Psoas muscle (tissue), 8 donors: ENCODE measurements around the gene DPY19L3. TPM values are rescaled to one million over a fixed set of nuclear protein-coding genes. Genes with fewer than 3 reads are reported as not detected.
"Not testable (repeated sequence)": the region's sequence is repeated elsewhere in the genome, so short reads cannot be mapped to it uniquely, and the experiment has no call there.

Experiments
- ATAC-seq, 4 donors: fragments of 200-7000 bp; cut with Tn5 transposase; one replicate each; pipeline ENCODE4 v1.9.1; 2020; ENCODE audit warnings: moderate library complexity in 3 of 4, mild to moderate bottlenecking in 2 of 4
- DNase-seq, 2 donors: peaks; one replicate each; pipeline ENCODE4 v3.0.0-alpha.2; 2020
- H3K27ac ChIP-seq: fragments of 200-600 bp; one replicate; pipeline ENCODE4 v1.8.0; 2022
- H3K27me3 ChIP-seq, 3 donors: fragments of 200-600 bp in 1 of 3; one replicate each; pipeline versions ENCODE4 v1.6.1 to v1.8.0; 2013 to 2022; ENCODE audit warnings: low read length in 2 of 3, mild to moderate bottlenecking in 2 of 3, moderate library complexity in 1 of 3; ENCODE audit not compliant: insufficient read depth in 3 of 3
- H3K36me3 ChIP-seq, 2 donors: fragments of 200-600 bp in 1 of 2; one replicate each; pipeline versions ENCODE4 v1.6.1 to v1.8.0; 2013 to 2022; ENCODE audit warnings: low read depth in 1 of 2, mild to moderate bottlenecking in 1 of 2, moderate library complexity in 1 of 2; ENCODE audit not compliant: insufficient read depth in 1 of 2
- H3K4me1 ChIP-seq: fragments of 200-600 bp; one replicate; pipeline ENCODE4 v1.8.0; 2022
- H3K4me3 ChIP-seq: fragments of 200-600 bp; one replicate; pipeline ENCODE4 v1.8.0; 2022; ENCODE audit warnings: mild to moderate bottlenecking
- H3K9me3 ChIP-seq: fragments of 200-600 bp; one replicate; pipeline ENCODE4 v1.8.0; 2022
- WGBS, 3 donors: extraction: QIAGEN DNeasy Blood & Tissue Kit; methylation state at CpG; one replicate each; pipeline versions ENCODE4 v1.1.6 to v1.1.7; 2013; 5-methylcytosine and 5-hydroxymethylcytosine counted together
- intact Hi-C, 2 donors: fragments of 100-400 bp; cut with DNase I; formaldehyde crosslinking; loops; one replicate each; pipeline versions ENCODE4 v1.11.0 to v1.14.2; 2022
- polyA plus RNA-seq, 3 donors: library from polyadenylated mRNA; stranded (reverse); fragments of 200-250 nt; gene quantifications; one replicate each; pipeline ENCODE4 v1.2.3, GENCODE V29; 2013
- total RNA-seq, 4 donors: library from RNA; stranded (reverse); fragmentation: NEBNext Ultra II Directional in 2 of 4; extraction: Animal tissue kit (Norgen Biotek cat#: 25700) in 2 of 4; gene quantifications; one replicate each; pipeline versions ENCODE4 v1.2.1 to v1.2.4, GENCODE V29; 2021 to 2023
- TF ChIP-seq, protein P1 (sequence below): fragments of 200-600 bp; IDR thresholded peaks from one replicate; pipeline ENCODE4 v1.8.0; 2022; ENCODE audit warnings: antibody characterized with exemption
- donor health status: healthy with polysubstance abuse.
- donor health status: DM: no; HTN: no; CAD: no; lungs with moderate emphysema.
- donor health status: Bipolar disorder and iron deficiency.
- donor health status: healthy.
- donor health status: DM: yes; HTN: yes; CAD: no.
- donor health status: DM: no; HTN: no; CAD: no.
- donor health status: DM: no; HTN: no; CAD: no.
- donor health status: DM: yes; HTN: yes; CAD: no.

The DPY19L3 gene
- total and polyA plus RNA-seq, 7 donors, result 1.6 to 4.8 (median 3.7) TPM

GRCh38 chr19:32372726-32373517 is 32.6 kb upstream of the DPY19L3 start:
- TF ChIP-seq, protein P1, sequence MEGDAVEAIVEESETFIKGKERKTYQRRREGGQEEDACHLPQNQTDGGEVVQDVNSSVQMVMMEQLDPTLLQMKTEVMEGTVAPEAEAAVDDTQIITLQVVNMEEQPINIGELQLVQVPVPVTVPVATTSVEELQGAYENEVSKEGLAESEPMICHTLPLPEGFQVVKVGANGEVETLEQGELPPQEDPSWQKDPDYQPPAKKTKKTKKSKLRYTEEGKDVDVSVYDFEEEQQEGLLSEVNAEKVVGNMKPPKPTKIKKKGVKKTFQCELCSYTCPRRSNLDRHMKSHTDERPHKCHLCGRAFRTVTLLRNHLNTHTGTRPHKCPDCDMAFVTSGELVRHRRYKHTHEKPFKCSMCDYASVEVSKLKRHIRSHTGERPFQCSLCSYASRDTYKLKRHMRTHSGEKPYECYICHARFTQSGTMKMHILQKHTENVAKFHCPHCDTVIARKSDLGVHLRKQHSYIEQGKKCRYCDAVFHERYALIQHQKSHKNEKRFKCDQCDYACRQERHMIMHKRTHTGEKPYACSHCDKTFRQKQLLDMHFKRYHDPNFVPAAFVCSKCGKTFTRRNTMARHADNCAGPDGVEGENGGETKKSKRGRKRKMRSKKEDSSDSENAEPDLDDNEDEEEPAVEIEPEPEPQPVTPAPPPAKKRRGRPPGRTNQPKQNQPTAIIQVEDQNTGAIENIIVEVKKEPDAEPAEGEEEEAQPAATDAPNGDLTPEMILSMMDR, result no peak
- WGBS, 3 donors, result 55 to 72% (median 66%) methylated on average over 7 of the region's 7 CpGs
- Histone ChIP-seq H3K4me3 (peak overlapping the region; percentile 17), H3K4me1 (peaks cover 29% of the 10 kb centered on the region), H3K27me3 (no peaks in the 10 kb centered on the region), H3K9me3 (no peaks in the 10 kb centered on the region), H3K36me3 (peaks cover 0 to 38% of the 10 kb centered on the region in 2 donors), H3K27ac (peak overlapping the region; percentile 89)
- DNase-seq (no peak), ATAC-seq (peak in 3 of 4 donors; percentile 8 to 37 (median 9))
- intact Hi-C loops, result no loop called here

DNA sequence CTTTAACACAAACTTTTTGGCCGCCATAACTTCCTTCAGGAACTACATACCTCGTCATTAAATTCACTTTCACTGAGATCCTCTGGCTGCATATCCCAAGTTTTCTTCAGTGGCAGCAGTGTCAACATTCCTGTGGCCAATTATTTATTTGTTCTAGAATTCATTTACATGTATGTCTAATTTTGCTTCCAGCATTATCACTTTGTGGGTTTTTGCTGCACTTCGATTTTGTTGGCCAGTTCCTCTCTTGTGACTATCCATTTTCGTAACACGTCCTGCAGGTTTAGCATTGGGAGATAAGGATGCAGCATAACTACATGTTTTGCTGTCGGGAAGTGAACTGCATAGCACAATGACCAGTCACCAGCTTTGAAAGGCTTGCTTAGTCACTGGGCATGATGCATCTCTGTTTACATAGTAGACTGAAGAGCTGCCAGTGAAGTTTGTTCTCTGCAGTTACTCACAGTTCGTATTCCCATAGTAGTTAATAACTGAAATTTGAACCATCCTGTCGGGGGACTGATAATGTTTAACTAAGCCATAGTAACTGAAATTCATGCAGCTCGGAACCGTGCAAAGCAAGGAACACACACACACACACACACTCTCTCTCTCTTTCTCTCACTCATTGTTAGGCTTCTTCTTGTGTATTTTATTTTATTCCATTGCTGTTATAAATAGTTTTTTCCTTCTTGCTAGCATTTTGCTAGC is 31.8 kb upstream of the DPY19L3 start:
- H3K4me1 ChIP-seq, result peaks cover 29% of the 10 kb centered on the region
- no peaks in the 10 kb centered on the region for H3K9me3 ChIP-seq
- ATAC-seq (peak; percentile 99 to 100 (median 99)), DNase-seq (no peak)
- H3K27ac ChIP-seq, result peak overlapping the region; percentile 89
- TF ChIP-seq, protein P1, result no peak
- H3K27me3 ChIP-seq, result no peaks in the 10 kb centered on the region
- 35 to 50% (median 44%) methylated on average over 10 of the region's 10 CpGs for WGBS, 3 donors
- intact Hi-C loops, result no loop called here
- H3K36me3 ChIP-seq, result peaks cover 0 to 44% of the 10 kb centered on the region in 2 donors
- H3K4me3 ChIP-seq, result peak overlapping the region; percentile 17

GRCh38 chr19:32374362-32374761 is 31.2 kb upstream of the DPY19L3 start:
- peaks cover 0 to 50% of the 10 kb centered on the region in 2 donors for H3K36me3 ChIP-seq
- H3K27ac ChIP-seq, result peak overlapping the region; percentile 89
- WGBS, 3 donors, result 94 to 97% (median 95%) methylated on average over 3 of the region's 3 CpGs
- H3K9me3 ChIP-seq, intact Hi-C loops, H3K27me3 ChIP-seq, H3K4me3 ChIP-seq, DNase-seq: not testable (repeated sequence)
- H3K4me1 ChIP-seq, result peaks cover 29% of the 10 kb centered on the region
- peak in 1 of 4 donors; percentile 21 for ATAC-seq

- intact Hi-C loops, result loop anchor here in 1 of 2 donors (2.0 kb wide), 1 partner anchor 36 kb away; no protein-coding TSS in a partner anchor
- TF ChIP-seq, protein P1, result peak; percentile 34
- not testable (repeated sequence) for DNase-seq, ATAC-seq, H3K27me3 ChIP-seq, H3K27ac ChIP-seq, H3K4me3 ChIP-seq, H3K9me3 ChIP-seq
- H3K36me3 ChIP-seq, result peaks cover 0 to 70% of the 10 kb centered on the region in 2 donors
- WGBS, 3 donors, result 96 to 98% (median 97%) methylated on average over 9 of the region's 9 CpGs
- H3K4me1 ChIP-seq, result peaks cover 29% of the 10 kb centered on the region
Observed at GRCh38 chr19:32377088-32377487, 28.5 kb upstream of the DPY19L3 start.

DNA sequence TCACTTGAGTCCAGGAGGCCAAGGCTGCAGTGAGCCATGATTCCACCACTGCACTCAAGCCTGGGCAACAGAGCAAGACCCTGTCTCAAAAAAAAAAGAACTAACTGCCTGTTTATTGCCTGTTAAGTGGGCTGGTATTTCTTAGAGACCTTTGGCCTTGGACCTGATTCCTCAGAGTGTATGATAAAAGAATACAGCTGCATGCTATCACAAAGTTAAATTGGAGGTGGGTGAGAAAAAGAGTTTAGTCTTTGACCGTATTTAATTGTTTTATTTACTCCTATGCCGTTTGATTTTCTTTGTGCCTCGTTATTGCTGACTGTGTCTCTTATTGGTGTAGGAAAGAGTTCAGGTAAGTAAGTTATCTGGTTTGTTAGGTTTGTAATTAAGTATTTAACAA is 25.3 kb upstream of the DPY19L3 start:
- Histone ChIP-seq H3K36me3 (peaks cover 8 to 88% of the 10 kb centered on the region in 2 donors), H3K4me1 (peaks cover under 1% of the 10 kb centered on the region), H3K9me3 (no peaks in the 10 kb centered on the region), H3K4me3 (no peak overlapping the region), H3K27ac (no peak overlapping the region), H3K27me3 (no peaks in the 10 kb centered on the region)
- TF ChIP-seq, protein P1, result no peak
- 87 to 96% (median 92%) methylated on average over 3 of the region's 3 CpGs for WGBS, 3 donors
- intact Hi-C loops, result no loop called here
- ATAC-seq (no peak), DNase-seq (no peak)
